SU-DHL-6 (cell line): Measurements from ENCODE around the gene TNKS1BP1.

Experiments used
- H2AFZ ChIP-seq: fragments of 200-600 bp; sonication (generic); 2 replicates; pipeline ENCODE4 v1.6.1; 2014; ENCODE audit warnings: low read depth, mild to moderate bottlenecking, moderate library complexity, mixed read lengths, antibody characterized with exemption, low read length; ENCODE audit not compliant: severe bottlenecking
- H3F3A ChIP-seq: fragments of 200-600 bp; shearing (Covaris generic); 2 replicates; pipeline ENCODE4 v1.6.0; 2016; ENCODE audit warnings: antibody characterized with exemption, mild to moderate bottlenecking; ENCODE audit not compliant: insufficient read depth
- H3K27ac ChIP-seq: fragments of 200-600 bp; sonication (generic); 2 replicates; pipeline ENCODE4 v1.5.1; 2016; ENCODE audit warnings: low read depth, mild to moderate bottlenecking, low read length, moderate library complexity, mixed read lengths
- H3K27me3 ChIP-seq: fragments of 200-600 bp; sonication (generic), shearing (Covaris generic); 2 replicates; pipeline ENCODE4 v1.6.0; 2014; ENCODE audit warnings: mild to moderate bottlenecking, low read length
- H3K36me3 ChIP-seq: fragments of 200-600 bp; sonication (generic); 2 replicates; pipeline ENCODE4 v1.6.1; 2014; ENCODE audit warnings: mild to moderate bottlenecking, low read length, mixed read lengths
- H3K4me2 ChIP-seq: fragments of 300-600, 200-600 bp; shearing (Covaris generic), sonication (generic); 2 replicates; pipeline ENCODE4 v1.6.0; 2014; ENCODE audit warnings: low read length, low read depth, mild to moderate bottlenecking; ENCODE audit not compliant: poor library complexity, severe bottlenecking
- H3K4me3 ChIP-seq: fragments of 200-600 bp; sonication (generic); 2 replicates; pipeline ENCODE4 v1.5.1; 2014; ENCODE audit warnings: antibody characterized with exemption, low read length, mild to moderate bottlenecking, mixed read lengths; ENCODE audit not compliant: insufficient read depth, poor library complexity, severe bottlenecking
- H3K79me2 ChIP-seq: fragments of 200-600 bp; sonication (generic); 2 replicates; pipeline ENCODE4 v1.6.1; 2014; ENCODE audit warnings: mild to moderate bottlenecking, low read length, moderate library complexity; ENCODE audit not compliant: insufficient read depth
- H3K9ac ChIP-seq: fragments of 200-600 bp; sonication (generic); 2 replicates; pipeline ENCODE4 v1.7.0; 2014; ENCODE audit warnings: mild to moderate bottlenecking, low read length
- H3K9me2 ChIP-seq: fragments of 200-600 bp; sonication (generic); replicated peaks from 2 replicates; pipeline ENCODE4 v1.6.1; 2014; ENCODE audit warnings: low read length; ENCODE audit not compliant: insufficient read depth
- H3K9me3 ChIP-seq: fragments of 200-600 bp; sonication (generic); 2 replicates; pipeline ENCODE4 v1.6.1; 2014; ENCODE audit warnings: low read length, mixed read lengths; ENCODE audit not compliant: insufficient read depth
- H4K20me1 ChIP-seq: fragments of 200-600 bp; sonication (generic); 2 replicates; pipeline ENCODE4 v1.6.1; 2014; ENCODE audit warnings: low read depth, mild to moderate bottlenecking, antibody characterized with exemption, low read length, moderate library complexity, mixed read lengths
- CTCF ChIP-seq: fragments of 200-600 bp; sonication (generic); IDR thresholded peaks from one replicate; pipeline ENCODE4 v1.5.1; 2017; ENCODE audit warnings: antibody characterized with exemption, mild to moderate bottlenecking, low read length, moderate library complexity; ENCODE audit not compliant: insufficient read depth, poor library complexity, severe bottlenecking
- EZH2phosphoT487 ChIP-seq: fragments of 200-600 bp; sonication (generic), shearing (Covaris generic); conservative IDR thresholded peaks from 2 replicates; pipeline ENCODE4 v1.6.1; 2018; ENCODE audit warnings: mild to moderate bottlenecking, antibody characterized with exemption, low read length, moderate library complexity, mixed read lengths

TNKS1BP1 gene

DNA sequence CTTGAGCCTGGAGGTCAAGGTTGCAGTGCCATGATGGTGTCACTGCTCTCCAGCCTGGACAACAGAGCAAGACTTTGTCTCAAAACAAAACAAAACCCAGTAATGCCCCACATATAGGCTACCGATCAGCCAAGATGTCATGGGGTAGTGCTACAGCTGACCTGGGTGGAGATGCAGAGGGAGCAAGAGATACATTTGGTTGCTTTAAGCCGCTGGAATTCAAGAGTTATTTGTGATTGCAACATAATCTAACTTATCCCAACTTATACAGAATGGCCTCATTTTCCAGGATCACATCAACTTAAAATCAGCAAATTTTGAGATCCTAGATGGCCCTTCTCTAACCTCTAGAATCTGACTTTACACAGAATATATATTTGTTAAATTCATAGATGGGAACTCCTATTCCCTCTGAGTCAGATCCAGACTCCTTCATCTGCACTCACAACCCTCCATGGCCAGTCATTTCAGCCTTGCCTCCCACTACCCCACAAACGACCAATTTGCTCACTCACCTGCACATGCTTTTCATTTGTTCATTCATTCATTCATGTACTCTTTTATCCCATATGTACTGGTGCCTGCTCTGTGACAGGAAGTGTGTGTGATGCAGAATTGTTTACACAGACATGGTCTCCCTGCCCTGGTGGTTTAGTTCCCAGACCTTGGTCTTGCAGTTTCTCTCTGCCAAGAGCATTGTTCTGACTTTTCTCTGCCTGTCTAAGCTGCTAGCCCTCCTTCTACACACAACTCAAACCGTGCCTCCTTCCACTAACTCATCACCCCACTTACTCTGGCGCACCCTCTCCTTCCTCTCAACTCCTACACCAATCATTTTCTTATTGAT lies 63.6 kb downstream of the TNKS1BP1 start:
- no peaks in the 10 kb centered on the region for H4K20me1 ChIP-seq
- no peaks in the 10 kb centered on the region for H3K27me3 ChIP-seq
- H3K4me2 ChIP-seq, result no peak overlapping the region
- no peak overlapping the region for H3K27ac ChIP-seq
- H3K79me2 ChIP-seq, result no peaks in the 10 kb centered on the region
- no peak overlapping the region for H2AFZ ChIP-seq
- H3F3A ChIP-seq, result no peaks in the 10 kb centered on the region
- H3K9ac ChIP-seq, result no peak overlapping the region
- TF ChIP-seq CTCF, result no peak
- no peak for TF ChIP-seq EZH2phosphoT487
- H3K4me3 ChIP-seq, result no peak overlapping the region
- H3K9me3 ChIP-seq, result no peaks in the 10 kb centered on the region
- no peaks in the 10 kb centered on the region for H3K9me2 ChIP-seq
- H3K36me3 ChIP-seq, result no peaks in the 10 kb centered on the region

DNA sequence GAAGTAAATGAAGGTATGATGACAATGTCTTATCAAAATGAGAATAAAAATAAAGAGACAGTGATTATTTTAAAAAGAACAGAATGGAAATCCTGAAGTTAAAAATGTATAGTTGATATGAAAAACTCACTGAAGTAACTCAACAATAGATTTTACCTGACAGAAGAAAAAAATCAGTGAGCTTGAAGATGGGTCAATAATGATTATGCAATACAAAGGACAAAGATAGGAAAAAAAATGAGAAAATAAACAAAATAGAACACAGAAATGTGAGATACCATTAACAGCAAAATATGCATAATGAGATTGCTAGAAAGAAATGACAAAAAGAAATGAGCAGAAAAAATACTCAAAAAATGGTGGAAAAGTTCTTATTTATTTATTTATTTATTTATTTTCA lies 68.6 kb downstream of the TNKS1BP1 start:
- H3K9me2 ChIP-seq, result no peaks in the 10 kb centered on the region
- no peak overlapping the region for H3K4me3 ChIP-seq
- H4K20me1 ChIP-seq, result no peaks in the 10 kb centered on the region
- no peaks in the 10 kb centered on the region for H3K79me2 ChIP-seq
- no peak overlapping the region for H3K4me2 ChIP-seq
- H3K9ac ChIP-seq, result no peak overlapping the region
- no peak overlapping the region for H3K27ac ChIP-seq
- H2AFZ ChIP-seq, result no peak overlapping the region
- no peaks in the 10 kb centered on the region for H3K27me3 ChIP-seq
- no peaks in the 10 kb centered on the region for H3K36me3 ChIP-seq
- no peaks in the 10 kb centered on the region for H3F3A ChIP-seq
- TF ChIP-seq CTCF (no peak), EZH2phosphoT487 (no peak)
- H3K9me3 ChIP-seq, result no peaks in the 10 kb centered on the region

DNA sequence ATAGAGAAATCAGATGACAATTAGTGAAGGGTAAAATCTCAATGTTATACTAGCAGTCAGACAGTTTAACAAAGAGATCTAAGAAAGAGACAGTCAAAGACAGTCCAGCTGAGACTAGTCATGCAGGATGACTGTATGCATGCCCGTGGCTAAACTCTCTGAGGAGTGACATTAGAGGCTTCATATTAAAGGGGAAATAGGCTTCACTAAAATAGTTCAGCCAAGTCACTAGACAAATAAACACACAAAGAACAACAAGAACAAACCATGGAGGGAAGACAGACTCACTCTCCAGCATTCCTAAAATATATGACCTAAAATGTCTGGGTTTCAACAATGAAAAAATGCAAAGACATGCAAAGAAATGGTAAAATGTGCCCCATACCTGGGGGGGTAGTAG lies 69.1 kb downstream of the TNKS1BP1 start:
- Histone ChIP-seq H3K9me2 (no peaks in the 10 kb centered on the region), H3K27me3 (no peaks in the 10 kb centered on the region), H3K4me2 (no peak overlapping the region)

More for the DNA sequence above, 69.1 kb downstream of the TNKS1BP1 start:
- no peaks in the 10 kb centered on the region for H3K9me3 ChIP-seq
- H4K20me1 ChIP-seq, result no peaks in the 10 kb centered on the region
- no peak overlapping the region for H3K27ac ChIP-seq
- no peak overlapping the region for H2AFZ ChIP-seq
- no peak for TF ChIP-seq CTCF
- no peak for TF ChIP-seq EZH2phosphoT487
- no peak overlapping the region for H3K9ac ChIP-seq
- H3F3A ChIP-seq, result no peaks in the 10 kb centered on the region
- H3K4me3 ChIP-seq, result no peak overlapping the region
- no peaks in the 10 kb centered on the region for H3K79me2 ChIP-seq
- no peaks in the 10 kb centered on the region for H3K36me3 ChIP-seq
